OCI-LY1 (cell line): ENCODE measurements around the gene OLFML1.

ENCODE experiments used
- H2AFZ ChIP-seq: fragments of 200-600 bp; sonication (generic), shearing (Covaris generic); 2 replicates; pipeline ENCODE4 v1.6.0; 2014; ENCODE audit warnings: antibody characterized with exemption, mild to moderate bottlenecking, low read length
- H3F3A ChIP-seq: fragments of 200-600 bp; sonication (generic), shearing (Covaris generic); 2 replicates; pipeline ENCODE4 v1.6.0; 2014; ENCODE audit warnings: mild to moderate bottlenecking, antibody characterized with exemption, low read length, moderate library complexity; ENCODE audit not compliant: insufficient read depth
- H3K27ac ChIP-seq: fragments of 200-600 bp; sonication (generic); 2 replicates; pipeline ENCODE4 v1.5.1; 2014; ENCODE audit warnings: low read length, mixed run types, mild to moderate bottlenecking, low read depth; ENCODE audit not compliant: poor library complexity, severe bottlenecking
- H3K27me3 ChIP-seq: fragments of 200-600 bp; sonication (generic); 2 replicates; pipeline ENCODE4 v1.6.0; 2014; ENCODE audit warnings: antibody characterized with exemption, mild to moderate bottlenecking, low read length, moderate library complexity; ENCODE audit not compliant: insufficient read depth
- H3K36me3 ChIP-seq: fragments of 200-600 bp; sonication (generic); 2 replicates; pipeline ENCODE4 v1.6.1; 2014; ENCODE audit warnings: mild to moderate bottlenecking, antibody characterized with exemption, low read length, moderate library complexity, mixed read lengths; ENCODE audit not compliant: insufficient read depth
- H3K4me1 ChIP-seq: fragments of 200-600 bp; sonication (generic); 2 replicates; pipeline ENCODE4 v1.5.1; 2014; ENCODE audit warnings: mild to moderate bottlenecking, low read length, moderate library complexity; ENCODE audit not compliant: insufficient read depth, severe bottlenecking
- H3K4me2 ChIP-seq: fragments of 200-600 bp; sonication (generic), shearing (Covaris generic); 2 replicates; pipeline ENCODE4 v1.6.1; 2014; ENCODE audit warnings: low read length
- H3K4me3 ChIP-seq: fragments of 200-600 bp; sonication (generic); 2 replicates; pipeline ENCODE4 v1.5.1; 2014; ENCODE audit warnings: low read length, low read depth, mild to moderate bottlenecking, mixed read lengths; ENCODE audit not compliant: poor library complexity, severe bottlenecking
- H3K79me2 ChIP-seq: fragments of 200-600 bp; shearing (Covaris generic); 2 replicates; pipeline ENCODE4 v1.6.1; 2016; ENCODE audit warnings: mixed run types, low read length, mixed read lengths; ENCODE audit not compliant: insufficient read depth
- H3K9ac ChIP-seq: fragments of 200-600 bp; sonication (generic), shearing (Covaris generic); 2 replicates; pipeline ENCODE4 v1.6.1; 2014; ENCODE audit warnings: mild to moderate bottlenecking, low read length, mixed read lengths
- H3K9me2 ChIP-seq: fragments of 200-600 bp; sonication (generic), shearing (Covaris generic); 2 replicates; pipeline ENCODE4 v1.6.1; 2014; ENCODE audit warnings: low read depth, mild to moderate bottlenecking, low read length, mixed read lengths
- H3K9me3 ChIP-seq: fragments of 200-600 bp; shearing (Covaris generic); 2 replicates; pipeline ENCODE4 v1.6.1; 2014; ENCODE audit warnings: low read length, mixed read lengths
- H4K20me1 ChIP-seq: fragments of 200-600 bp; sonication (generic), shearing (Covaris generic); 2 replicates; pipeline ENCODE4 v1.6.0; 2016; ENCODE audit warnings: mild to moderate bottlenecking, low read length; ENCODE audit not compliant: insufficient read depth
- EZH2 ChIP-seq: fragments of 200-600 bp; sonication (generic), shearing (Covaris generic); IDR thresholded peaks from 2 replicates; pipeline ENCODE4 v1.8.0; 2017; ENCODE audit warnings: borderline replicate concordance, mixed run types, mild to moderate bottlenecking, antibody characterized with exemption, low read length, moderate library complexity, mixed read lengths
- TF ChIP-seq, protein P1 (sequence below): fragments of 200-600 bp; sonication (generic), shearing (Covaris generic); IDR thresholded peaks from 2 replicates; pipeline ENCODE4 v1.5.1; 2017; ENCODE audit warnings: mild to moderate bottlenecking, antibody characterized with exemption, low read length, moderate library complexity, mixed read lengths

OLFML1 gene

DNA sequence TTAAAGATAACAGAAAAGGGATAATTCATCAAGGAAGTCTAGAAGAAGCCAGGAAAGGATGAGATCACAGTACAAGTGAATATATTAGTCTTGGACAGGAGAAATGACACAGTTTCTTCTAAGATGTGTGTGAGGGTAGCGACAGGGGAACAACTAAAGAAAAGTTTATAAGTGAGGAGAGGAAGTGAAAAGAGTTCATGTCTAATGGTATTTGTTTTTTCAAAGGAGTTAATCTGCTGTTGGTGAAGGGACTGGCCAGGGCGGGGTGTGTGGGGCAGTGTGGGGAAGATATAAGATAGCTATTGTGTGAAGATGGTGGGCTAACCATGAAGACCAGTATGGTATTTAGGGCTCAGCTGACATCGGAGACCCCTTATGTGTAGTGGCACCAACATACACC, 20.9 kb downstream of the OLFML1 start:
- no peak overlapping the region for H3K27ac ChIP-seq
- H3F3A ChIP-seq = no peaks in the 10 kb centered on the region
- H3K9ac ChIP-seq = no peak overlapping the region
- no peak overlapping the region for H3K4me2 ChIP-seq
- no peaks in the 10 kb centered on the region for H3K9me2 ChIP-seq
- no peak overlapping the region for H2AFZ ChIP-seq
- no peaks in the 10 kb centered on the region; the same call in 1 of the 2 replicates for H3K36me3 ChIP-seq
- H3K4me1 ChIP-seq = peaks cover 9% of the 10 kb centered on the region
- TF ChIP-seq, protein P1, sequence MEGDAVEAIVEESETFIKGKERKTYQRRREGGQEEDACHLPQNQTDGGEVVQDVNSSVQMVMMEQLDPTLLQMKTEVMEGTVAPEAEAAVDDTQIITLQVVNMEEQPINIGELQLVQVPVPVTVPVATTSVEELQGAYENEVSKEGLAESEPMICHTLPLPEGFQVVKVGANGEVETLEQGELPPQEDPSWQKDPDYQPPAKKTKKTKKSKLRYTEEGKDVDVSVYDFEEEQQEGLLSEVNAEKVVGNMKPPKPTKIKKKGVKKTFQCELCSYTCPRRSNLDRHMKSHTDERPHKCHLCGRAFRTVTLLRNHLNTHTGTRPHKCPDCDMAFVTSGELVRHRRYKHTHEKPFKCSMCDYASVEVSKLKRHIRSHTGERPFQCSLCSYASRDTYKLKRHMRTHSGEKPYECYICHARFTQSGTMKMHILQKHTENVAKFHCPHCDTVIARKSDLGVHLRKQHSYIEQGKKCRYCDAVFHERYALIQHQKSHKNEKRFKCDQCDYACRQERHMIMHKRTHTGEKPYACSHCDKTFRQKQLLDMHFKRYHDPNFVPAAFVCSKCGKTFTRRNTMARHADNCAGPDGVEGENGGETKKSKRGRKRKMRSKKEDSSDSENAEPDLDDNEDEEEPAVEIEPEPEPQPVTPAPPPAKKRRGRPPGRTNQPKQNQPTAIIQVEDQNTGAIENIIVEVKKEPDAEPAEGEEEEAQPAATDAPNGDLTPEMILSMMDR = no peak
- no peak for TF ChIP-seq EZH2
- no peaks in the 10 kb centered on the region for H3K27me3 ChIP-seq
- no peaks in the 10 kb centered on the region for H3K79me2 ChIP-seq
- no peaks in the 10 kb centered on the region for H4K20me1 ChIP-seq
- no peak overlapping the region for H3K4me3 ChIP-seq
- H3K9me3 ChIP-seq = no peaks in the 10 kb centered on the region

DNA sequence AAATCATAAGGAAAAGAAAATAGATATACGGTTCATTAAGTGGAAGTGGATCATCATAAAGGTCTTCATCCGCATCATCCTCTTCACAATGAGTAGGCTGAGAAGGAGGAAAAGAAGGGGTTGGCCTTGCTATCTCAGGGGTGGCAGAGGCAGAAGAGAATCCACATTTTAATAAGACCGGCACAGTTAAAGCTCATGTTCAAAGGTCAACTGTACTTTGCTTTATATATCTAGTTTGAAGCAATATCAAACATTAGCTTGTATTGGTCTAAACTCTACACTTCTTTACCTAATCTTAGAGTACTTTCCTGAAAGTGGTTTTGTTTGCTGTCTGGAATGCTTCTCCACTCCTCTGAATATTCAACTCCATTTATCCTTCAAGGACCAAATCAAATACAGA, 22.8 kb downstream of the OLFML1 start:
- H3K4me3 ChIP-seq = no peak overlapping the region
- H3K9me3 ChIP-seq = no peaks in the 10 kb centered on the region
- no peaks in the 10 kb centered on the region; the same call in 1 of the 2 replicates for H3K36me3 ChIP-seq
- no peak overlapping the region for H3K9ac ChIP-seq
- TF ChIP-seq, protein P1 = no peak
- TF ChIP-seq EZH2 = no peak
- H2AFZ ChIP-seq = no peak overlapping the region
- no peaks in the 10 kb centered on the region for H3K27me3 ChIP-seq
- no peaks in the 10 kb centered on the region for H4K20me1 ChIP-seq
- no peak overlapping the region for H3K27ac ChIP-seq
- H3K4me2 ChIP-seq = no peak overlapping the region
- H3F3A ChIP-seq = 0 out of 2 replicates have a peak, but pooled peaks cover 4% of the 10 kb centered on the region
- no peaks in the 10 kb centered on the region for H3K9me2 ChIP-seq
- H3K79me2 ChIP-seq = no peaks in the 10 kb centered on the region
- H3K4me1 ChIP-seq = peaks cover 28% of the 10 kb centered on the region

DNA sequence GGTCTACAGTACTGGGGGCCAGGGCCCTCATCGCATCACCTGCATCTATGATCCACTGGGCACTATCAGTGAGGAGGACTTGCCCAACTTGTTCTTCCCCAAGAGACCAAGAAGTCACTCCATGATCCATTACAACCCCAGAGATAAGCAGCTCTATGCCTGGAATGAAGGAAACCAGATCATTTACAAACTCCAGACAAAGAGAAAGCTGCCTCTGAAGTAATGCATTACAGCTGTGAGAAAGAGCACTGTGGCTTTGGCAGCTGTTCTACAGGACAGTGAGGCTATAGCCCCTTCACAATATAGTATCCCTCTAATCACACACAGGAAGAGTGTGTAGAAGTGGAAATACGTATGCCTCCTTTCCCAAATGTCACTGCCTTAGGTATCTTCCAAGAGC, 24.7 kb downstream of the OLFML1 start:
- Histone ChIP-seq H3K27me3 (no peaks in the 10 kb centered on the region), H3F3A (0 out of 2 replicates have a peak, but pooled peaks cover 4% of the 10 kb centered on the region), H3K9me3 (no peaks in the 10 kb centered on the region), H2AFZ (no peak overlapping the region), H3K27ac (no peak overlapping the region), H3K79me2 (peaks cover 4% of the 10 kb centered on the region; the same call in 1 of the 2 replicates), H3K4me2 (no peak overlapping the region), H3K4me3 (no peak overlapping the region), H3K36me3 (no peaks in the 10 kb centered on the region; the same call in 1 of the 2 replicates), H3K4me1 (peaks cover 34% of the 10 kb centered on the region), H3K9ac (no peak overlapping the region), H3K9me2 (no peaks in the 10 kb centered on the region), H4K20me1 (no peaks in the 10 kb centered on the region)
- TF ChIP-seq, protein P1 = no peak
- TF ChIP-seq EZH2 = no peak
